Measurements from ENCODE around the gene CTNND2.

CTNND2 gene

GRCh38 chr5:11854936-11855335 is 49.3 kb downstream of the CTNND2 start:
- H3K9ac ChIP-seq, result no peak overlapping the region
- no peaks in the 10 kb centered on the region for H3K27me3 ChIP-seq (ENCODE audit: insufficient read depth, low read depth)
- H3K4me1 ChIP-seq (ENCODE audit: low read depth, poor library complexity, severe bottlenecking), result no peaks in the 10 kb centered on the region
- H3K4me2 ChIP-seq, result no peak overlapping the region
- H3K79me2 ChIP-seq (ENCODE audit: insufficient read depth, low read depth), result no peaks in the 10 kb centered on the region
- TF ChIP-seq, protein P1, sequence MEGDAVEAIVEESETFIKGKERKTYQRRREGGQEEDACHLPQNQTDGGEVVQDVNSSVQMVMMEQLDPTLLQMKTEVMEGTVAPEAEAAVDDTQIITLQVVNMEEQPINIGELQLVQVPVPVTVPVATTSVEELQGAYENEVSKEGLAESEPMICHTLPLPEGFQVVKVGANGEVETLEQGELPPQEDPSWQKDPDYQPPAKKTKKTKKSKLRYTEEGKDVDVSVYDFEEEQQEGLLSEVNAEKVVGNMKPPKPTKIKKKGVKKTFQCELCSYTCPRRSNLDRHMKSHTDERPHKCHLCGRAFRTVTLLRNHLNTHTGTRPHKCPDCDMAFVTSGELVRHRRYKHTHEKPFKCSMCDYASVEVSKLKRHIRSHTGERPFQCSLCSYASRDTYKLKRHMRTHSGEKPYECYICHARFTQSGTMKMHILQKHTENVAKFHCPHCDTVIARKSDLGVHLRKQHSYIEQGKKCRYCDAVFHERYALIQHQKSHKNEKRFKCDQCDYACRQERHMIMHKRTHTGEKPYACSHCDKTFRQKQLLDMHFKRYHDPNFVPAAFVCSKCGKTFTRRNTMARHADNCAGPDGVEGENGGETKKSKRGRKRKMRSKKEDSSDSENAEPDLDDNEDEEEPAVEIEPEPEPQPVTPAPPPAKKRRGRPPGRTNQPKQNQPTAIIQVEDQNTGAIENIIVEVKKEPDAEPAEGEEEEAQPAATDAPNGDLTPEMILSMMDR (conservative IDR thresholded peaks at IDR 0.05; ENCODE audit: low read depth, low read length), result no peak
- H3K27ac ChIP-seq, result no peak overlapping the region
- no peaks in the 10 kb centered on the region for H4K20me1 ChIP-seq (ENCODE audit: insufficient read depth)
- H3K36me3 ChIP-seq (ENCODE audit: insufficient read depth), result no peaks in the 10 kb centered on the region
- no peak overlapping the region for H3K4me3 ChIP-seq (IDR thresholded peaks at IDR 0.05; ENCODE audit: insufficient read depth, low read depth, low read length)
- H2AFZ ChIP-seq (ENCODE audit: low read depth), result no peak overlapping the region

DNA sequence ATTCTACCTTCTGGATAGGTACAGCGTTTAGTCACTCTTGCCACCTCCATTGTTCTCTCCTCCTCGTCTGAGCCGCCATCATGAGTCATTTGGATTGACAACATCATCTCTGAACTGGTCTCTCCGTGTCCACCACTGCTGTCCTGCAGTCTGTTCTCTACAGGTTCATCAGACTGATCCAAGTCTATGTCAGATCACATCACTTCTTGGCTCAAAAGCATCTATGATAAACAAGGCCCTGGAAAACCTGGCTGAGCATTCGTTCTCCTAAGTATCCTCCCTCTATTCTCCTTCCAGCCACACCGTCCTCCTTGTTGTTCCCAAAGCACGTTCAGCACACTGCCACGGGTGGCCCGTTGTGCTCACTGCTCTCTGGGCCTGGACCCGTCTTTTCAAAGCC is 50.5 kb downstream of the CTNND2 start:
- Histone ChIP-seq H3K79me2 (ENCODE audit: insufficient read depth, low read depth) (no peaks in the 10 kb centered on the region), H4K20me1 (ENCODE audit: insufficient read depth) (no peaks in the 10 kb centered on the region), H3K9ac (no peak overlapping the region), H3K36me3 (ENCODE audit: insufficient read depth) (no peaks in the 10 kb centered on the region), H3K4me3 (IDR thresholded peaks at IDR 0.05; ENCODE audit: insufficient read depth, low read depth, low read length) (no peak overlapping the region), H3K4me1 (ENCODE audit: low read depth, poor library complexity, severe bottlenecking) (no peaks in the 10 kb centered on the region), H3K27ac (no peak overlapping the region), H2AFZ (ENCODE audit: low read depth) (no peak overlapping the region), H3K27me3 (ENCODE audit: insufficient read depth, low read depth) (no peaks in the 10 kb centered on the region), H3K4me2 (no peak overlapping the region)
- TF ChIP-seq, protein P1 (conservative IDR thresholded peaks at IDR 0.05; ENCODE audit: low read depth, low read length), result no peak

DNA sequence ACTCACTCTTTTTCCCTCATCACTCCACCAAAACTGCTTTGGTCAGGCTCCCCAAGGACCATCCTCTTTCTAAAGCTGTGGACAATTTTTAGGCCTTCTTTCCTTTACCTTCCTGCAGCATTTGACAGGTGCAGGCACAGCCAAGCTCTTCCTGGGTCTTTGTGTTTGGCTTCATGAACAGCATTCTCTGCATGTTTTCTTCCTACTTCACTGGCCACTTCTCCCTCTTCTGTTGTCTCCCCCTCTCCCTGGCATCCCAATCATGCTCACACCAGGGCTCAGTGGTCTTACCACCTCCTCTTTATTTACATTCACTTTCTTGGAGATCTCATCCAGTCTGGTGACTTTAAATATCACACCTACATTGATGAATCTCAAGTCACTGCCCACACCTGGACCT is 51.1 kb downstream of the CTNND2 start:
- Histone ChIP-seq H4K20me1 (ENCODE audit: insufficient read depth) (no peaks in the 10 kb centered on the region), H3K9ac (no peak overlapping the region), H3K27me3 (ENCODE audit: insufficient read depth, low read depth) (no peaks in the 10 kb centered on the region), H3K36me3 (ENCODE audit: insufficient read depth) (no peaks in the 10 kb centered on the region), H3K4me1 (ENCODE audit: low read depth, poor library complexity, severe bottlenecking) (no peaks in the 10 kb centered on the region), H3K79me2 (ENCODE audit: insufficient read depth, low read depth) (no peaks in the 10 kb centered on the region), H2AFZ (ENCODE audit: low read depth) (no peak overlapping the region), H3K27ac (no peak overlapping the region), H3K4me3 (IDR thresholded peaks at IDR 0.05; ENCODE audit: insufficient read depth, low read depth, low read length) (no peak overlapping the region), H3K4me2 (no peak overlapping the region)
- TF ChIP-seq, protein P1 (conservative IDR thresholded peaks at IDR 0.05; ENCODE audit: low read depth, low read length), result no peak

GRCh38 chr5:11852717-11853087 is 51.5 kb downstream of the CTNND2 start:
- Histone ChIP-seq H2AFZ (ENCODE audit: low read depth) (no peak overlapping the region), H3K9ac (no peak overlapping the region), H3K4me2 (no peak overlapping the region), H3K27ac (no peak overlapping the region), H4K20me1 (ENCODE audit: insufficient read depth) (no peaks in the 10 kb centered on the region), H3K4me3 (IDR thresholded peaks at IDR 0.05; ENCODE audit: insufficient read depth, low read depth, low read length) (no peak overlapping the region), H3K79me2 (ENCODE audit: insufficient read depth, low read depth) (no peaks in the 10 kb centered on the region), H3K27me3 (ENCODE audit: insufficient read depth, low read depth) (no peaks in the 10 kb centered on the region), H3K36me3 (ENCODE audit: insufficient read depth) (no peaks in the 10 kb centered on the region), H3K4me1 (ENCODE audit: low read depth, poor library complexity, severe bottlenecking) (no peaks in the 10 kb centered on the region)
- TF ChIP-seq, protein P1 (conservative IDR thresholded peaks at IDR 0.05; ENCODE audit: low read depth, low read length), result no peak

Measured in KMS-11 (cell line).